ENCODE data around the gene TNS3. TPM values are rescaled to one million over a fixed set of nuclear protein-coding genes. Genes with fewer than 3 reads are reported as not detected.

TNS3 gene
- total and polyA plus RNA-seq, 2 donors (not counting 3 experiments of a cell fraction or from before 2014, with no cell fraction given), result 10.4 to 45.1 TPM

GRCh38 chr7:47288060-47288459, 293.9 kb downstream of the TNS3 start:
- DNase-seq (ENCODE audit: low read depth, low spot score), result no peak
- no peak for FAIRE-seq
- Histone ChIP-seq H4K20me1 (replicated peaks; ENCODE audit: control insufficient read depth, extremely low read depth, insufficient read depth, low read length) (no peaks in the 10 kb centered on the region), H2AFZ (ENCODE audit: low read depth, low read length) (no peak overlapping the region), H3K36me3 (ENCODE audit: control insufficient read depth in 2 of 2, extremely low read depth in 1 of 2, insufficient read depth in 2 of 2, low read length in 2 of 2) (peaks cover 0 to 2% of the 10 kb centered on the region in 2 experiments), H3K4me2 (ENCODE audit: insufficient read depth, low read length) (no peak overlapping the region), H3K27me3 (ENCODE audit: control insufficient read depth in 2 of 2, insufficient read depth in 2 of 2, low read length in 2 of 2) (no peaks in the 10 kb centered on the region), H3K9me3 (replicated peaks; ENCODE audit: control insufficient read depth, insufficient read depth, low read length) (no peaks in the 10 kb centered on the region), H3K27ac (ENCODE audit: insufficient read depth, low read depth, low read length) (no peak overlapping the region), H3K79me2 (ENCODE audit: control insufficient read depth, insufficient read depth, low read length) (no peaks in the 10 kb centered on the region), H3K4me3 (replicated peaks in 1 of 3; ENCODE audit: insufficient read depth in 1 of 3, low read depth in 1 of 3, low read length in 3 of 3) (no peak overlapping the region), H3K4me1 (ENCODE audit: control insufficient read depth, extremely low read depth, insufficient read depth, low read length) (peaks cover 20% of the 10 kb centered on the region), H3K9me1 (replicated peaks; ENCODE audit: control insufficient read depth, extremely low read depth, insufficient read depth, low read length) (no peaks in the 10 kb centered on the region), H3K9ac (replicated peaks; ENCODE audit: extremely low read depth, insufficient read depth, low read length) (no peak overlapping the region)
- ChIA-PET POLR2A (no interaction called here), CTCF (interaction anchor here (0.7 to 3.0 kb wide), 3 partner anchors 11 to 34 kb away, joined by 3 to 19 read pairs (median 3); no protein-coding TSS in a partner anchor)
- intact Hi-C loops (cut with micrococcal nuclease) (no loop called here), dilution Hi-C loops (cut with MboI; ENCODE audit: extremely low pct_ligation_motif_present, low sequenced_read_pairs) (no loop called here)
- no TSS peak for BruUV-seq (replicated peaks)
- TF ChIP-seq POLR2A (IDR thresholded peaks at IDR 0.05; ENCODE audit: low read depth, low read length) (no peak), MYC (IDR thresholded peaks at IDR 0.05; ENCODE audit: low read depth, low read length) (no peak), GATA2 (IDR thresholded peaks at IDR 0.05; ENCODE audit: insufficient read depth, insufficient read length, low read depth, low read length) (no peak), POLR2AphosphoS5 (IDR thresholded peaks at IDR 0.05; ENCODE audit: insufficient read depth, low read depth, low read length) (no peak), MAX (IDR thresholded peaks at IDR 0.05; ENCODE audit: insufficient read depth, insufficient read length) (no peak), JUN (IDR thresholded peaks at IDR 0.05; ENCODE audit: borderline replicate concordance, insufficient read depth, insufficient read length, low read depth) (no peak), CTCF (IDR thresholded peaks at IDR 0.05; ENCODE audit: extremely low read depth in 1 of 2, insufficient read depth in 1 of 2, low read depth in 1 of 2, low read length in 2 of 2) (no peak), EZH2 (IDR thresholded peaks at IDR 0.05; ENCODE audit: borderline replicate concordance, low read depth, low read length, severe bottlenecking) (no peak), FOS (IDR thresholded peaks at IDR 0.05; ENCODE audit: borderline replicate concordance, insufficient read depth, low read length) (no peak)

Measured in endothelial cell of umbilical vein (primary cell).